Measurements from ENCODE around the gene ZNF853.
"Not testable (repeated sequence)": the region's sequence is repeated elsewhere in the genome, so short reads cannot be mapped to it uniquely, and the experiment has no call there.

ZNF853 gene

DNA sequence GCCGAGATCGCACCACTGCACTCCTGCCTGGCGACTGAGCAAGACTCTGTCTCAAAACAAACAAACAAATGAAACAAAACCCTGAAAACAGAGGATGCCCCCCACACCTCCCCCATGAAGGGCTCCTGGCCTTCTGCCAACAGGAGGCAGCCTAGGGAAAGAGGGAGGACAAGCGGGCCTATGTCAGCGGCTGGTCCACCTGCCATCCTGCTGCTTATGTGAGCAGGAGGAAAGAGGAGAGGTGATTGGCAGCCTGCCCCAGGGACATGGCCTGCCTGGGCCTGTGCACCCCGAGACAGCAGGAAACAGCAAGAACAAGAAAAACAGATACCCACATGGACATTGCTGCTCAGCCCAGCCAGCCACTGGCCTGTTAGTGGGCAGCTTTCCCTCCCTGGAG lies 12.6 kb downstream of the ZNF853 start:
- H3K4me3 ChIP-seq, result no peak overlapping the region
- TF ChIP-seq CTCF (IDR thresholded peaks at IDR 0.05), result no peak
- H3K9me3 ChIP-seq, result no peaks in the 10 kb centered on the region
- H3K4me1 ChIP-seq, result no peaks in the 10 kb centered on the region
- H3K27ac ChIP-seq, result no peak overlapping the region
- no peaks in the 10 kb centered on the region for H3K27me3 ChIP-seq
- peak in 1 of 2 donors; percentile 60 for DNase-seq
- intact Hi-C loops (cut with DNase I; ENCODE audit: low total_unique reads), result no loop called here
- H3K36me3 ChIP-seq, result peaks cover 6 to 25% (median 10%) of the 10 kb centered on the region in 3 donors

GRCh38 chr7:6630007-6630849 lies 14.8 kb downstream of the ZNF853 start:
- no peaks in the 10 kb centered on the region for H3K9me3 ChIP-seq
- no peaks in the 10 kb centered on the region for H3K27me3 ChIP-seq
- intact Hi-C loops (cut with DNase I; ENCODE audit: low total_unique reads), result no loop called here
- H3K4me1 ChIP-seq, result no peaks in the 10 kb centered on the region
- DNase-seq, result no peak
- TF ChIP-seq CTCF (IDR thresholded peaks at IDR 0.05), result no peak
- no peak overlapping the region for H3K4me3 ChIP-seq
- no peak overlapping the region for H3K27ac ChIP-seq
- peaks cover 0 to 6% (median 0%) of the 10 kb centered on the region in 3 donors for H3K36me3 ChIP-seq

GRCh38 chr7:6631605-6632004 lies 16.2 kb downstream of the ZNF853 start:
- no peaks in the 10 kb centered on the region for H3K27me3 ChIP-seq
- H3K27ac ChIP-seq, result no peak overlapping the region
- H3K4me3 ChIP-seq, result no peak overlapping the region
- no peak for TF ChIP-seq CTCF (IDR thresholded peaks at IDR 0.05)
- peaks cover 0 to 7% (median 4%) of the 10 kb centered on the region in 4 donors for H3K4me1 ChIP-seq
- DNase-seq, result no peak
- no peaks in the 10 kb centered on the region for H3K9me3 ChIP-seq
- H3K36me3 ChIP-seq, result no peaks in the 10 kb centered on the region
- intact Hi-C loops (cut with DNase I; ENCODE audit: low total_unique reads), result no loop called here

DNA sequence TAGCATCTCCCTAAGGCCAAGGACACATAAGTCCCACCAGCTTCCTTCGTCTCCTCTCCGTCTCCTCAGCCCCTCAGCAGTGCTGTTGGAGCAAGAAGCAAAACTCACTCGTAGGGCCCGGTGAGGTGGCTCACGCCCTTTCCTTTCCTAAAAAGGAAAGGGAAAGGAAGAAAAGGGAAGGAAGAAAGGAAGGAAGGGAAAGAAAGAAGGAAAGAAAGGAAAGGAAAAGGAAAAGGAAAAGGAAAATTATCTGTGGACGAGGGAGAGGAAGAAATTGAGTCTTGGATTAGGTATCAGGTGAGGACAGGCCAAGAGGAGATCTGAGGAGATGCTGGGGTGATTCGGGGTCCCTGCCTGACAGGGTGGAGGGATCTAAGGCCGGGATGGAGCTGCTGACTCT lies 18.6 kb downstream of the ZNF853 start:
- Histone ChIP-seq H3K4me1 (peaks cover 0 to 25% (median 19%) of the 10 kb centered on the region in 4 donors), H3K27me3 (no peaks in the 10 kb centered on the region), H3K27ac (no peak overlapping the region), H3K36me3 (no peaks in the 10 kb centered on the region), H3K9me3 (no peaks in the 10 kb centered on the region), H3K4me3 (no peak overlapping the region)
- DNase-seq, result no peak
- intact Hi-C loops (cut with DNase I; ENCODE audit: low total_unique reads), result no loop called here
- TF ChIP-seq CTCF (IDR thresholded peaks at IDR 0.05), result no peak

GRCh38 chr7:6634971-6635370 lies 19.6 kb downstream of the ZNF853 start:
- DNase-seq; H3K4me3 ChIP-seq; intact Hi-C loops (cut with DNase I; ENCODE audit: low total_unique reads); H3K36me3 ChIP-seq; H3K27ac ChIP-seq; H3K9me3 ChIP-seq; H3K27me3 ChIP-seq: not testable (repeated sequence)
- peaks cover 0 to 32% (median 19%) of the 10 kb centered on the region in 4 donors for H3K4me1 ChIP-seq

DNA sequence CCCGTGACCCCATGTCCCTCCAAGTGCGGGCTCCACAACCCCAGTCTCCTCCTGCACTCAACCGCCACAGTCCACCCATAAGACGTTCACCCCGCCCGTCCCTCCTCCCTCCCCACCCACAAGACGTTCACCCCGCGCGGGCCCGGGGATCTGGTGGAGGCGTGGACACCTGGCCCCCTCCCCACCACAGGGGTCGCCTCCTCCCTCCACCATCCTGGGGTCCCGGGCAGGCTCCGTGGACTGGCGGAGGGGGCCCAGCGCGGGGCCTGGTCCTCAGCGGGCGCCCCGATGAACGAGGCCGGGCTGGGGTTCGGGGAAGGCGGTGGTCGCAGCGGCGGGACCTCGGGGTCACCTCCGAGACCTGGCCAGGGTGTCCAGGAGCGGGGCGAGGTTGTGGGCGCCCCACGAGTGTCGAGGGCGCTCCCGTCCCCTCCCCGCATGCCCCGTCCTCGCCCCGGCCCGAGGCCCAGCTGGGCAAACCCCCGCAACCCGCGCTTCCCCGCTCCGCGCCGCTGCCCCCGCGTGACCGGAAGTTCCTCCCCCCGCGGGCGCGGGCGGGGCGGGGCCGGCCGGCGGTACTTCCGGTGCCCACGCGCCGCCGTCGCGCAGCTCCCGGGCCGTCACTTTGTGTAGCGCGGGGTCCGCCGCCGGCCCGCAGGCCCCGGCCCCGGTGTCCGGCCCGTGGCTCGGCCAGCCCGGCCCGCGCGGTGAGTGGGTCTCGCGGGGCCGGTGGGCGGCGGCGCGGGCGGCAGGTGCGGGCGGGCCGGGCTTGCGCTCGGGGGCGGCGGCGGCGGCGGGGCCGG lies 21.5 kb downstream of the ZNF853 start, which contains the start of gene ZNF316:
TSS of gene ZNF316 (plus strand) at position 578 of the 803 bp plus-strand sequence. CDS start 5,092 bp downstream, outside the sequence.
- Histone ChIP-seq H3K36me3 (peaks cover 3 to 18% (median 9%) of the 10 kb centered on the region in 3 donors), H3K27ac (peak within 1 kb of the TSS; percentile 89), H3K9me3 (no peaks in the 10 kb centered on the region), H3K4me1 (peaks cover 0 to 40% (median 19%) of the 10 kb centered on the region in 4 donors), H3K27me3 (no peaks in the 10 kb centered on the region), H3K4me3 (peak within 1 kb of the TSS; percentile 75 to 76)
- DNase-seq, result peak in 1 of 2 donors; percentile 78
- no peak for TF ChIP-seq CTCF (IDR thresholded peaks at IDR 0.05)
- intact Hi-C loops (cut with DNase I; ENCODE audit: low total_unique reads), result no loop called here

Measured in tibial artery (tissue), 4 donors.